HG03097 (cell line): ENCODE results near the gene SLC44A5.
"Not testable (repeated sequence)": the region's sequence is repeated elsewhere in the genome, so short reads cannot be mapped to it uniquely, and the experiment has no call there.

ENCODE experiments used
- ATAC-seq: cut with Tn5 transposase; IDR thresholded peaks from one replicate; pipeline ENCODE4 v1.9.1; 2021; ENCODE audit not compliant: unreplicated experiment, low FRiP score

SLC44A5 gene

GRCh38 chr1:75611014-75611413 lies at the start of gene SLC44A5:
TSS of gene SLC44A5 (minus strand) at chr1:75611114. CDS start at chr1:75541447, 69,667 bp downstream.
- no peak for ATAC-seq

- ATAC-seq, result no peak
Observed at GRCh38 chr1:75655931-75656330, 45.0 kb upstream of the SLC44A5 start.

GRCh38 chr1:75647183-75647582 lies 36.3 kb upstream of the SLC44A5 start:
- ATAC-seq, result not testable (repeated sequence)

- not testable (repeated sequence) for ATAC-seq
Observed at GRCh38 chr1:75645153-75645552, 34.2 kb upstream of the SLC44A5 start.

GRCh38 chr1:75643460-75643859 lies 32.5 kb upstream of the SLC44A5 start:
- ATAC-seq, result no peak

GRCh38 chr1:75641325-75641724 lies 30.4 kb upstream of the SLC44A5 start:
- no peak for ATAC-seq

GRCh38 chr1:75640137-75640536 lies 29.2 kb upstream of the SLC44A5 start:
- ATAC-seq, result no peak

- no peak for ATAC-seq
Observed at GRCh38 chr1:75632350-75632949, 21.5 kb upstream of the SLC44A5 start.

GRCh38 chr1:75630998-75631397 lies 20.1 kb upstream of the SLC44A5 start:
- ATAC-seq, result no peak

GRCh38 chr1:75630004-75630594 lies 19.2 kb upstream of the SLC44A5 start:
- no peak for ATAC-seq

GRCh38 chr1:75625795-75626194 lies 14.9 kb upstream of the SLC44A5 start:
- ATAC-seq, result no peak

- ATAC-seq, result no peak
Observed at GRCh38 chr1:75618382-75618781, 7.5 kb upstream of the SLC44A5 start.

- no peak for ATAC-seq
Observed at GRCh38 chr1:75616436-75617433, 5.8 kb upstream of the SLC44A5 start.

GRCh38 chr1:75615613-75616435 lies 4.9 kb upstream of the SLC44A5 start:
- ATAC-seq, result no peak

- ATAC-seq, result peak; percentile 8
Observed at GRCh38 chr1:75614399-75614756, 3.5 kb upstream of the SLC44A5 start.

GRCh38 chr1:75613916-75614315 lies 3.0 kb upstream of the SLC44A5 start:
- ATAC-seq, result no peak

GRCh38 chr1:75612976-75613375 lies 2.1 kb upstream of the SLC44A5 start:
- ATAC-seq, result no peak

- ATAC-seq, result no peak
Observed at GRCh38 chr1:75602486-75602885, 8.4 kb downstream of the SLC44A5 start.

- no peak for ATAC-seq
Observed at GRCh38 chr1:75600781-75601180, 10.1 kb downstream of the SLC44A5 start.

GRCh38 chr1:75594327-75594726 lies 16.6 kb downstream of the SLC44A5 start:
- ATAC-seq, result no peak

- not testable (repeated sequence) for ATAC-seq
Observed at GRCh38 chr1:75593457-75593856, 17.5 kb downstream of the SLC44A5 start.
